Neural crest cell (in vitro differentiated cells): ENCODE measurements around the gene UBE3B. TPM values are rescaled to one million over a fixed set of nuclear protein-coding genes. Genes with fewer than 3 reads are reported as not detected.
A peak's percentile ranks its signal among the peaks of the same experiment; 100 is the strongest.
"Not testable (repeated sequence)": the region's sequence is repeated elsewhere in the genome, so short reads cannot be mapped to it uniquely, and the experiment has no call there.

Experiments used
- DNase-seq: peaks from one replicate; pipeline ENCODE4 v3.0.0; 2021; ENCODE audit warnings: low read depth, mixed read lengths, low spot score
- H3K27ac Mint-ChIP-seq: one replicate; pipeline ENCODE4 v1.8.0; 2021; ENCODE audit warnings: mild to moderate bottlenecking, mixed read lengths; ENCODE audit not compliant: unreplicated experiment
- H3K27me3 Mint-ChIP-seq: 2 replicates; pipeline ENCODE4 v1.8.0; 2021; ENCODE audit warnings: low read depth, mild to moderate bottlenecking, mixed read lengths
- H3K36me3 Mint-ChIP-seq: 2 replicates; pipeline ENCODE4 v1.8.0; 2021; ENCODE audit warnings: low read depth, mild to moderate bottlenecking, mixed read lengths
- H3K4me1 Mint-ChIP-seq: 2 replicates; pipeline ENCODE4 v1.8.0; 2021; ENCODE audit warnings: mixed read lengths
- H3K4me3 Mint-ChIP-seq: one replicate; pipeline ENCODE4 v1.8.0; 2021; ENCODE audit warnings: mild to moderate bottlenecking, mixed read lengths
- H3K9me3 Mint-ChIP-seq: 2 replicates; pipeline ENCODE4 v1.8.0; 2021; ENCODE audit warnings: mixed read lengths
- CTCF ChIP-seq: fragments of 200-600 bp; sonication (generic); conservative IDR thresholded peaks from 2 replicates; pipeline ENCODE4 v1.5.0; 2021; ENCODE audit warnings: antibody characterized with exemption, mild to moderate bottlenecking
- long read RNA-seq: library from polyadenylated mRNA; unstranded; transcript quantifications from one replicate; pipeline ENCODE4 v2.0.0, GENCODE V29; 2020
- total RNA-seq: library from RNA; stranded (reverse); gene quantifications from 2 replicates; pipeline ENCODE4 v1.2.1, GENCODE V29; 2021

The UBE3B gene
- total RNA-seq = 35.9 and 38.7 TPM in 2 replicates
- long read RNA-seq, full-length matches to known transcripts = 5 of 33 reads
- long read RNA-seq, partial matches to known transcripts = 18 of 33 reads
- long read RNA-seq, other reads (novel, unspliced or antisense) = 10 of 33 reads

- H3K36me3 Mint-ChIP-seq = no peaks in the 10 kb centered on the region
- TF ChIP-seq CTCF = no peak
- H3K4me3 Mint-ChIP-seq = peak within 1 kb of the TSS; percentile 100
- H3K4me1 Mint-ChIP-seq = peaks cover 40% of the 10 kb centered on the region
- H3K27me3 Mint-ChIP-seq = no peaks in the 10 kb centered on the region
- no peaks in the 10 kb centered on the region for H3K9me3 Mint-ChIP-seq
- DNase-seq = peak; percentile 84
- peak within 1 kb of the TSS; percentile 100 for H3K27ac Mint-ChIP-seq
These were observed at the start of gene UBE3B, which contains the start of gene KCTD10 for GRCh38 chr12:109477185-109477962. Gene UBE3B, plus strand, starts transcription at chr12:109477634. Its CDS starts 5,918 bp downstream, at chr12:109483552. Gene KCTD10, minus strand, starts transcription at chr12:109477300. Its CDS starts 38 bp downstream, at chr12:109477262.

DNA sequence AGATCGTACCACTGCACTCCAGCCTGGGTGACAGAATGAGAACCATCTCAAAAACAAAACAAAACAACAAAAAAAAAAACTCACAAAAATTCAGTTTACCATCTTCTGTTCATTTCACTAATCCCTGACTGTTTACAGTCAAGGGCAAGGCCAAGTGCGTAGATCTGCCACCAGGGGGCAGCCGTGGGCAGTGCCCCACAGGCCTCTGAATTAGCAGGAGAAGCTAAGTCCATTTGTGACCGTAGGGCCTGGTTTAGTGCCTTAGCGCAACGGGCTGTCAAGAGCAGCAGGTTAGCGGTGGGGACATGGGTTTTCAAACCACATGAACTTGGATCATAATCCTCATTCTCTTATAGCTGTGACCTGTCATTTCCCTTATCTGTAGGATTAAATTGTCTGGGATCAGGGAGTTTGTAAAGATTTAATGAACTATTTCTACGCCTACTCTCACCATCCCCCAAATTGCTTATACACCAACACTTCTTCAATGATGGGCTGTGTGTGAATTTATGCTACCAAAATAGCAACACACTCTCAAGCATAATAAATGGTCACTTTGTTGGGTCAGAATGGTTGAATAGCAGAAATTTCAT, 49.3 kb upstream of the UBE3B start:
- peak; percentile 99 for TF ChIP-seq CTCF
- H3K27ac Mint-ChIP-seq = no peak overlapping the region
- H3K9me3 Mint-ChIP-seq = no peaks in the 10 kb centered on the region
- H3K4me3 Mint-ChIP-seq = no peak overlapping the region
- H3K36me3 Mint-ChIP-seq = no peaks in the 10 kb centered on the region
- H3K4me1 Mint-ChIP-seq = peaks cover 6% of the 10 kb centered on the region
- peaks cover 11% of the 10 kb centered on the region for H3K27me3 Mint-ChIP-seq
- peak; percentile 78 for DNase-seq

- DNase-seq, H3K36me3 Mint-ChIP-seq, H3K4me3 Mint-ChIP-seq, H3K27ac Mint-ChIP-seq, H3K9me3 Mint-ChIP-seq: not testable (repeated sequence)
- H3K27me3 Mint-ChIP-seq = peaks cover 11% of the 10 kb centered on the region
- H3K4me1 Mint-ChIP-seq = peaks cover 12% of the 10 kb centered on the region
These were observed 48.6 kb upstream of the UBE3B start for GRCh38 chr12:109428804-109429203.

- Mint-ChIP-seq H3K4me3 (no peak overlapping the region), H3K27me3 (peaks cover 6% of the 10 kb centered on the region), H3K27ac (no peak overlapping the region), H3K4me1 (peaks cover 12% of the 10 kb centered on the region), H3K36me3 (no peaks in the 10 kb centered on the region), H3K9me3 (no peaks in the 10 kb centered on the region)
- no peak for DNase-seq
- no peak for TF ChIP-seq CTCF
These were observed 47.2 kb upstream of the UBE3B start for GRCh38 chr12:109430244-109430643.

GRCh38 chr12:109432431-109432830, 45.0 kb upstream of the UBE3B start:
- Mint-ChIP-seq H3K4me3 (no peak overlapping the region), H3K27ac (no peak overlapping the region), H3K4me1 (peaks cover 12% of the 10 kb centered on the region), H3K36me3 (no peaks in the 10 kb centered on the region), H3K27me3 (peaks cover 3% of the 10 kb centered on the region), H3K9me3 (no peaks in the 10 kb centered on the region)
- no peak for TF ChIP-seq CTCF
- no peak for DNase-seq

- TF ChIP-seq CTCF = peak; percentile 81
- H3K36me3 Mint-ChIP-seq = no peaks in the 10 kb centered on the region
- no peak overlapping the region for H3K27ac Mint-ChIP-seq
- no peaks in the 10 kb centered on the region for H3K9me3 Mint-ChIP-seq
- DNase-seq = peak; percentile 80
- H3K4me3 Mint-ChIP-seq = no peak overlapping the region
- peaks cover 12% of the 10 kb centered on the region for H3K4me1 Mint-ChIP-seq
- peaks cover 2% of the 10 kb centered on the region for H3K27me3 Mint-ChIP-seq
These were observed 44.6 kb upstream of the UBE3B start for GRCh38 chr12:109432842-109433304.
